SU-DHL-6 (cell line): ENCODE measurements around the gene MORF4L2.

Experiments used
- H2AFZ ChIP-seq: fragments of 200-600 bp; sonication (generic); 2 replicates; pipeline ENCODE4 v1.6.1; 2014; ENCODE audit warnings: low read depth, mild to moderate bottlenecking, moderate library complexity, mixed read lengths, antibody characterized with exemption, low read length; ENCODE audit not compliant: severe bottlenecking
- H3F3A ChIP-seq: fragments of 200-600 bp; shearing (Covaris generic); 2 replicates; pipeline ENCODE4 v1.6.0; 2016; ENCODE audit warnings: antibody characterized with exemption, mild to moderate bottlenecking; ENCODE audit not compliant: insufficient read depth
- H3K27ac ChIP-seq: fragments of 200-600 bp; sonication (generic); 2 replicates; pipeline ENCODE4 v1.5.1; 2016; ENCODE audit warnings: low read depth, mild to moderate bottlenecking, low read length, moderate library complexity, mixed read lengths
- H3K27me3 ChIP-seq: fragments of 200-600 bp; sonication (generic), shearing (Covaris generic); 2 replicates; pipeline ENCODE4 v1.6.0; 2014; ENCODE audit warnings: mild to moderate bottlenecking, low read length
- H3K36me3 ChIP-seq: fragments of 200-600 bp; sonication (generic); 2 replicates; pipeline ENCODE4 v1.6.1; 2014; ENCODE audit warnings: mild to moderate bottlenecking, low read length, mixed read lengths
- H3K4me2 ChIP-seq: fragments of 300-600, 200-600 bp; shearing (Covaris generic), sonication (generic); 2 replicates; pipeline ENCODE4 v1.6.0; 2014; ENCODE audit warnings: low read length, low read depth, mild to moderate bottlenecking; ENCODE audit not compliant: poor library complexity, severe bottlenecking
- H3K4me3 ChIP-seq: fragments of 200-600 bp; sonication (generic); 2 replicates; pipeline ENCODE4 v1.5.1; 2014; ENCODE audit warnings: antibody characterized with exemption, low read length, mild to moderate bottlenecking, mixed read lengths; ENCODE audit not compliant: insufficient read depth, poor library complexity, severe bottlenecking
- H3K79me2 ChIP-seq: fragments of 200-600 bp; sonication (generic); 2 replicates; pipeline ENCODE4 v1.6.1; 2014; ENCODE audit warnings: mild to moderate bottlenecking, low read length, moderate library complexity; ENCODE audit not compliant: insufficient read depth
- H3K9ac ChIP-seq: fragments of 200-600 bp; sonication (generic); 2 replicates; pipeline ENCODE4 v1.7.0; 2014; ENCODE audit warnings: mild to moderate bottlenecking, low read length
- H3K9me2 ChIP-seq: fragments of 200-600 bp; sonication (generic); replicated peaks from 2 replicates; pipeline ENCODE4 v1.6.1; 2014; ENCODE audit warnings: low read length; ENCODE audit not compliant: insufficient read depth
- H3K9me3 ChIP-seq: fragments of 200-600 bp; sonication (generic); 2 replicates; pipeline ENCODE4 v1.6.1; 2014; ENCODE audit warnings: low read length, mixed read lengths; ENCODE audit not compliant: insufficient read depth
- H4K20me1 ChIP-seq: fragments of 200-600 bp; sonication (generic); 2 replicates; pipeline ENCODE4 v1.6.1; 2014; ENCODE audit warnings: low read depth, mild to moderate bottlenecking, antibody characterized with exemption, low read length, moderate library complexity, mixed read lengths
- CTCF ChIP-seq: fragments of 200-600 bp; sonication (generic); IDR thresholded peaks from one replicate; pipeline ENCODE4 v1.5.1; 2017; ENCODE audit warnings: antibody characterized with exemption, mild to moderate bottlenecking, low read length, moderate library complexity; ENCODE audit not compliant: insufficient read depth, poor library complexity, severe bottlenecking
- EZH2phosphoT487 ChIP-seq: fragments of 200-600 bp; sonication (generic), shearing (Covaris generic); conservative IDR thresholded peaks from 2 replicates; pipeline ENCODE4 v1.6.1; 2018; ENCODE audit warnings: mild to moderate bottlenecking, antibody characterized with exemption, low read length, moderate library complexity, mixed read lengths

Gene MORF4L2

DNA sequence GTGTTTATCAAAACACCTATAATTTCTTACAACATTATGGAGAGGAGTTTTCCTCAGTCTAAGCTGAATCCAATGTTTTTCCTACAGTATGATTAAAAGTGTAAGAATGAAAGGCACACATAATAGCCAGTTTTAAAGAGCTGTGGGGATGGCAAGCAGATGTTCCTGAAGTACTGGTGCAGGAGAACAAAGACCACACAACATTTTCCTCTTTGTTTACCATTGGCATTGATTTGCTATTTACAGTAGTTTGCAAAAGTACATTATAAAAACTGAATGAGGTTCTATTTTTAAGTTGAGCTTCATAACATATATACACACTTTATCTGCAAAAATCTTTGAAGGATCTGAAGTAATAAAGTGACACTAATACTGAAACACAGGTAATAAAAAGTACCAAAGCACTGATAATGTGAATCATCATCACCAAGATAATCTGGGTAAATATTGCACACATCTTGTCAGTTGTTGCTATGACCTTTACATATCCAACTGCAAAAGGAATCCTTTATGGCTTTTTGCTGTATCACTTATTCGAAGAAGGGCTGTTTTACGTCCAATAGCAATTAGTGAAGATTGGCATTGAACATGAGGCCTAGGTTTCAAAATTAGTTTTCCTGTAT lies 35.2 kb downstream of the MORF4L2 start:
- H3K79me2 ChIP-seq = no peaks in the 10 kb centered on the region
- no peaks in the 10 kb centered on the region for H3K9me2 ChIP-seq
- no peak overlapping the region for H3K4me2 ChIP-seq
- H3K4me3 ChIP-seq = no peak overlapping the region
- no peaks in the 10 kb centered on the region for H3K36me3 ChIP-seq
- H3K27ac ChIP-seq = no peak overlapping the region
- H4K20me1 ChIP-seq = no peaks in the 10 kb centered on the region
- no peaks in the 10 kb centered on the region for H3K9me3 ChIP-seq
- H3K9ac ChIP-seq = no peak overlapping the region
- no peak overlapping the region for H2AFZ ChIP-seq
- TF ChIP-seq EZH2phosphoT487 (no peak), CTCF (no peak)
- no peaks in the 10 kb centered on the region for H3F3A ChIP-seq
- H3K27me3 ChIP-seq = no peaks in the 10 kb centered on the region

GRCh38 chrX:103647630-103648029 lies 38.9 kb downstream of the MORF4L2 start:
- Histone ChIP-seq H3K4me3 (no peak overlapping the region), H3K79me2 (no peaks in the 10 kb centered on the region), H3K36me3 (no peaks in the 10 kb centered on the region), H3K27me3 (no peaks in the 10 kb centered on the region), H3K4me2 (no peak overlapping the region), H3K9me2 (no peaks in the 10 kb centered on the region), H3F3A (no peaks in the 10 kb centered on the region), H2AFZ (no peak overlapping the region), H3K9ac (no peak overlapping the region), H3K27ac (no peak overlapping the region), H4K20me1 (no peaks in the 10 kb centered on the region), H3K9me3 (no peaks in the 10 kb centered on the region)
- TF ChIP-seq EZH2phosphoT487 (no peak), CTCF (no peak)

DNA sequence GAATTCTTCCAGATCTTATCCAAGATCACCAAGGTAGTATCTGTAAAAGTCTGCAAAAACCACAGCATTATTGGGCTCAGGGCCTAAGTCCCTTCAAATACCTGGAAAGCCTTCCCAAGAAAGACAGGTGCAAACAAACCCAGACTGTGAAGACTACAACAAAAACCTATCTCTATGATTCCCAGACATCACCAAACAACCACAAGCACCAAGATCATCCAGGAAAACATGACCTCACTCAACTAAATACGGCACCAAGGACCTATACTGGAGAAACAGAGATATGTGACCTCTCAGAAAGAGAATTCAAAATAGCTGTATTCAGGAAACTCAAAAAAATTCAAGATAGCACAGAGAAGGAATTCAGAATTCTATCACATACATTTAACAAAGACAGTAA lies 42.4 kb downstream of the MORF4L2 start:
- H2AFZ ChIP-seq = no peak overlapping the region

More for the DNA sequence above, 42.4 kb downstream of the MORF4L2 start:
- H3K79me2 ChIP-seq = no peaks in the 10 kb centered on the region
- no peaks in the 10 kb centered on the region for H3F3A ChIP-seq
- H3K4me2 ChIP-seq = no peak overlapping the region
- H3K9me2 ChIP-seq = no peaks in the 10 kb centered on the region
- H4K20me1 ChIP-seq = no peaks in the 10 kb centered on the region
- no peaks in the 10 kb centered on the region for H3K27me3 ChIP-seq
- TF ChIP-seq CTCF (no peak), EZH2phosphoT487 (no peak)
- H3K9me3 ChIP-seq = no peaks in the 10 kb centered on the region
- H3K27ac ChIP-seq = no peak overlapping the region
- no peak overlapping the region for H3K9ac ChIP-seq
- H3K36me3 ChIP-seq = no peaks in the 10 kb centered on the region
- H3K4me3 ChIP-seq = no peak overlapping the region
